Measurements from ENCODE around the gene SLC9A9.

SLC9A9 gene

DNA sequence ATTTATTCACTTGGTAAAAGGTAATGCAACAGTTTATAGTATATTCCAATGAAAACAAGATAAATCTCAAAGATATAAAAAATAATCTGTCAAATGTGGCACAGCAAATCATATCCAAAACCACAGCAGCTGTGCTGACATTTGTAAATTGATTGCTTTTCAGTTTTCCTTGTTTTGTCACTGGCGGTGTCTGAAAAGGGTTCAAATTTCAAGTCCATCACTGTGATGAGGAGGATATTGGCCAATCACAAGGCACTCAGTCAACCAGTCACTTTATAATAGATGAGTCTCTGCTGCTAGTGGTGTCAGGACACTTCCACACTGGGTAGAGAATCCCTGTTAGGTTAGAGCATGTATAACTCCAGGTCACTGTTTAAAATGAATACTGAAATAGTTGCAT lies 154.8 kb downstream of the SLC9A9 start:
- no peak for DNase-seq (ENCODE audit: low read depth)

DNA sequence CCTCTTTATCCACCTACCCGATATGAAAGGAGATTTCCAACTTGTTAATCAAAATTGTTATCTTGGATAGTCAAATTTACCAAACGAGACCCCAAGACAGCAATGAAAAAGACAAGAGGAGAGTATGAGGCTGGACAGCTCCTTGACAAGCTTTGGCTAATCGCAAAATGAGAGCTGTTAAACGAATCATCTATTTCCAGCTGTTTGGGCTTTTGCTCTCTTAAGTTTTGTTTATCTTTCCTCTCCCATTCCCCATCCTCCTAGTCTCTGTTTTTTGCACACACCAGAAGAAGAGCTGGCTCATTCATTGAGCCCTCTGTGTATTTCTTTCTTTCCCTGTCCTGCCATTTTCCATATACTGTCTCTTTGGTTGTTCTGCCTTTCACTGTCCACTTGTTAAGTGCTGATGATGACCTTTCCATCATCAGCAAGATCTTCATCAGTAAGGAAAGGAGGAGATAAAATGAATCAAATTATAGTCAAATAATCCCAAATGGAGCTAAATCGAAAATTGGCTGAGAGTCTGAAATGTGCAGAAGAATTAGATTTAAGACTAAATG lies 161.6 kb downstream of the SLC9A9 start:
- DNase-seq (ENCODE audit: low read depth): no peak

DNA sequence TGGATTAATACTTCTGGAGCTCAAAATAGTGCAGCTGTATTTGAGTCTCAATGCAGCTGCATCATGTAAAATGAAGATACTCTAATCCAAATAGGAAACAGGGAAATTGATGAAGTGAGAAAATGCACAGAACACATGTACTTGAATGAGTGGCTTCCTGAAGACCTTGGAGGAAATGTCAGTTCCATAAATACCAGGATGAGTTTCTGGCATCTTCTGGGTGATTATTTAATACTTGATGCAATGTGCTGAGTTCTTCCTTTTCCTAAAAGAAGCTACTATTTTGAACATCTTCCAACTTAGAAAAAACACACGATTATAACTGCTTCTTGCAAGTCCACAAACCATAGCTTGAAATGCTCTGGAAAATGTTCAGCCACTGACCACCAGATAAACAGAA lies 162.8 kb downstream of the SLC9A9 start:
- no peak for DNase-seq (ENCODE audit: low read depth)

DNA sequence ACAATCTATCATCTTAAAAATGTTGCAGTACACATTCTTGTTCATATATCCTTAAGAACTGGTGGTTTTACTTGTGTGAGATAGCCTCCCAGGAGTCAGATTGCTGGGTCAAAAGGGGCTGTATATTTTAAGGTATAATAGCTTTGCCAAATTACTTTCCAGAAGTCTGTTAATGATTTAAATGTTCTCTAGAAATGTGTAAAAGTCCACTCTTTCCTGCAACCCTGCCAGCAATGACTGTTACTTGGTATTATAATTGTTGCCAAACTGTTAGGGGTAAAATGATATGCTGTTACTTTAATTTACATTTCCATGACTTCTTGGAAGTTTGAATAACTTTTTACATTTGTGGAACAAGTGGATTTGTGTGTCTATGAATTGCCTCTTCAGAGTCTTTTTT lies 170.8 kb downstream of the SLC9A9 start:
- no peak for DNase-seq (ENCODE audit: low read depth)

DNA sequence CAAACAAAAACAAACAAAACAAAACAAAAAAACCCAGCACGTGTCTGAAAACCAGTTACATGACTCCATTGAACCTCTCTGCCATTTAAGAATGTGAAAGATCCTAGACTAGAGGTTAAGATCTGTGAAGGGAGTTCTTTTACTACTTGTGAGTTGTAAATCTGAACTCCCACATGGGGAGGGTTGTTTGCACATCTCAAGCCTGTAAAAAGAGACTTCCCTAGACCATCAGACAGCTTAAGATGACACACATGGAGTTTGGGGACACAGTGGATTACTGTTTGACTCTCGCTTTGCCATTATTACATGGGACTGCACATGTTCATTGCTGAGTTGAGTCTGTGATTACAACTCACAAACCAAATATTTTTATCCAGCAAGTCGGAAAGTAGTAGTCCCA lies 171.5 kb downstream of the SLC9A9 start:
- DNase-seq (ENCODE audit: low read depth): no peak

DNA sequence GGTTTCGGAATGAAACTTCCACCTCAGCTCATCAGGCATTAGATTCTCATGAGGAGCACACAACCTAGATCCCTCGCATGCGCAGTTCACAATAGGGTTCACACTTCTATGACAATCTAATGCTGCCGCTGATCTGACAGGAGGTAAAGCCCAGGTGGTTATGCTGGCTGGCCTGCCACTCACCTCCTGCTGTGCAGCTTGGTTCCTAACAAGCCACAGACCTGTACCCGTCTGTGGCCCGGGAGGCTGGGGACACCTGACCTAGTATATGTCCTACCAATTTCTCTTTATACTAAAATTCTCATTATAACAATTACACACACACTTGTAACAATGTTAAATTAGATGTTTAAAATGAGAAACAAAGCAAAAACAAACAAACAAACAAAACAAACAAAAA lies 172.2 kb downstream of the SLC9A9 start:
- no peak for DNase-seq (ENCODE audit: low read depth)

DNA sequence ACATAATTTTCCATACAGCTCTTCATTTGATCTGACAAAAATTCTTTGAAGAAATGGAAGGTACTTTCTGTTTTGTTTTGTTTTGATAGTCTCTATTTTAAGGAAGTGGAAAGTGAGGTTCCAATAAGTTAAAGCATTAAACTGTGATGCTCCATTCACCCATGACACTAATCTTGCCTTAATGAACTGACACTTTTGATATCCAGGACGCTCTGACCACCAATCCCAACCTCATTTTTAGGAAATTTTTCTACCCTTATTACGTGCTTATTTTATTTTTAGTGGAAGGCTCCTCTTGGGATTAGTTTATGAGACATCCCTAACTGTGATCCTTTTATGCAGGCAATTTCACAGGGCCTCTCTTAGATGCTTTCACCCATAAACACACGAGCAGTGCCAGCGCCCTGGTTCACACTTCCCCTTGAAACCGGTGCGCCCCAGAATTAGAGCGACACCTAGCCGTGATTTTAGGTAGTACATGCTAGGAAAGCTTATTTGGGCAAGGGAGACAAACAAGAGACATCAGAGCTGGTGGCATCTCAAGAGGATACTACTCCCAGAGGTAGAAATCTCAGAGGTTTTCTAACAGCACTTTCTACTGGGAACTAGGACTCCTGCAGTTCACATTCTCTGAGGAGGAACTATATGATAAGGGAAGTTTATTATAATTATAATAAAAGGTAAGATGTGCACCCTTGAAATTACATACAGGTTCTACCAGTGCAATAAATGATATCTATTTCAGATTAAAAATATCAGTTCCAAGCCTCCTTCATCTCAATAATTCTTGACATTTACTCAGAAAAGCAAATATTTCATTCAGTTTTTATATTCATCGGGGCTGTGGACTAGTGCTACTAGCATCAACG lies 173.9 kb downstream of the SLC9A9 start:
- DNase-seq (ENCODE audit: low read depth): peak; percentile 53

DNA sequence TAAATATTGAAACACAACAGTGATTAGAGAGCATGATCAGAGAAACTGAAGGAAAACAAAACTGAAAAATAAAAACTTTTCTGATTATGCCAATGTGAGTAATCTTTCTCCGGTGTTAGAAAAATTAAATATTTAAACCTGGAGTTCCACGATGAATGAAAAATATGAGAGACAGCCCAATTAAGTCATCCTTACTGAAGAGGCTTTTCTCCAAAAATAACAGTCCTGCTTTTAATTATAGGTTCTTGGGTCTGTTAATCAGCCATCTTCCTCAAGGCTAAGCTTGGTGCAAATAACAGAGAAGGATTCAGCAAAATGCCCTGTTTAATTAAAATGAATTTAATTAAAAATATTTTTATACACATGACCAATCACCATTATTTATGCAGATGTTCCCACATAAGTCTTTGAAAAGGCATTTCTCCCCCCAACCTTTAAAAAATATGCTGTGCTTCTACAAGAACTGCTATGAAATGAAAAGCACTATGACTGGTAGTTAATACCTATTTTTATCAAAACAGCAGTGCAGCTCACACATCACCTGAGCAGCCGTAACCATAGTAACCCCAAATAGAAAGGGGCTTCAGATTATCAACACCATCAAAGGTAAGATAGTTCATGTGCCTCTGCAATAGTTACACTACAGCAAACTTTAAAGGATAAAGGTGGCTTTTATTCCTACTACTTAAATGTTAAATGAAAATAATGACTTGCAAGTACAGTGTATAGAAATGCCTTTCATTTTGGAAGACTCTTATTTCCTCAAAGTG lies 175.7 kb downstream of the SLC9A9 start:
- no peak for DNase-seq (ENCODE audit: low read depth)

DNA sequence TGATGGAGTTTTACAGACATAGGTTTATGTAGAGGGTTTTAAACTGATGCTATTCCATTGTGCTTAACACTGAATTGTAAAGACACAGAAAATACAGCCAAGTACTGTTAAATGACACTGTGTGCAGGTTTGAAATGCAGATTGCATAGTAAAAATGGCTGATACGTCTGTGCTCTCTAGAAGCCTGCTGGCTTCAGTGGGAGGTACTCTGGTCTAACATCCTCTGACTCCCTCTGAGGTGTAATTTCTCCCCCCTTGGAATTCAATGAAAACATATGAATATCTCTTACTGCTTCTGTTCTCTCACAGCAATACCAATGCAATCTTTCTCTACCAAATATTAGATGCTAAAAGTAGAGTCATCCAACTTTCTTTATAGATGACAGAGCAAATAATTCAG lies 176.6 kb downstream of the SLC9A9 start:
- DNase-seq (ENCODE audit: low read depth): no peak

DNA sequence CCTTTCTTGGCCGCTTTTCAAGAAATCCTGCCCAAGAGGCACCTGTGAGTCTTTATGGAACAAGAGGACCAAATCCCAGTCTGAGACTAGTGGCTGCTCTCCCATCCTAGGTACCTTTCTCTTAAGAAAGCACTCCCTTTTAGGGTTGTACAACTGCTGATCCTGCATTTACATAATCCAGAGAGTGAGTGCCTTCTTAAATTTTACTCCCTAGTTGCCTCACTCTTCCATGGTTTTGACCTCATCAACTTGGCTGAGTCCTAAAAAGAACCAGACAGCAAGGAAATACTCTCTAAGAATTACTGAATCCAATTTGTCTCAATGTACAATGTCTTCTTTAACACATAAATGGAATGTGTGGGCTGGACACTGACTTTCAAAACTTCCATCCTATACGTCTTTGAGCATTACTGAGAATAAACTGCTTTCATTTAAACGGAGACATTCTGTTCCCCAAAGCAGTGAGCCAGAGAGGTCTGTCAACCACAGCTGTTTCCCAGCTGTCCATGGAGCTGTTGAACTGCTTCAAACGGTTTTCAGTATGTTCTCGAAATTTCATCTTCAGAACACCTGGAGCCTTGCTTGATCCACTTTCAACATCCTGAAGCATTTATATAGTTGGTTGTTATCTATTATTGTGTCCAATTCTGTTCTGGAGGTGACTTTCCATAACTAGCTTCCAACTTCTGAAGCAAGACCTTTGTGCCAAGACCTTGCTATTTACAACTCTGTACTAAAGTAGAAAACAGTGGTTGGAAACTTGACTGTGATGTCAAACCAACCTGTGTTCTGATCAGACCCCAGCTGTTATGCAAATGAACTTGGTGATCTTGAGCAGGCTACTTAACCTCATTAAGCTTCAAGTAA lies 179.1 kb downstream of the SLC9A9 start:
- no peak for DNase-seq (ENCODE audit: low read depth)

DNA sequence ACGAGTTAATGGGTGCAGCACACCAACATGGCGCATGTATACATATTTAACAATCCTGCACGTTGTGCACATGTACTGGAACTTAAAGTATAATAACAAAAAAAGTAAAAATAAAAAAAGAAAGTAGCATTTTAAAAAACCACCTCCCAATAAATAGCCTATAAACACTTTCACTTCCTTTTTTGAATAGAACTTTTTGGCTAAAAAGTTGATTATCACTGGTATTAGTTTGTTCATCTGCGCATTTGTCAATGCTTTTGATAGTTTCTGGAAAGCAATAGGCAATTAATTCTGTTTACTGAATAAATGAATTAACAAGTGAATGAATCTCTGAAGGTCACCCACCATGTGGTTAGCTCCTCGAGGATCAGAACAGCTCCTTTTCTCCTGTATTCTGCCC lies 179.9 kb downstream of the SLC9A9 start:
- DNase-seq (ENCODE audit: low read depth): no peak

DNA sequence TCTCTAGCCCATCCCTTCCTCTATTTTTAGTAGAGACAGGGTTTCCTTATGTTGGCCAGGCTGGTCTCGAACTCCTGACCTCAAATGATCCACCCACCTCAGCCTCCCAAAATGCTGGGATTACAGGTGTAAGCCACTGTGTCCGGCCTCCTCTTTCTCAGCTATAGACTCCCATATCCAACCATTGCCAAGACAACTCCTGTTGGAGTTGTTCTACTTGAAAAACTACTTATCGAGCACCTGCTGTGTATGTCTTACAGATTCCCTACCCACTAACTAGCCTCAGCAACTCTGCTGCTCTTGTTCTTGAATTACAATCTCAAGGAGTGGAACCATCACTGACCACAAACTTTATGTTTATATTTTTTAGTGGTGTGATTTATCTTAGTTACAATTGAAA lies 186.6 kb downstream of the SLC9A9 start:
- DNase-seq (ENCODE audit: low read depth): no peak

DNA sequence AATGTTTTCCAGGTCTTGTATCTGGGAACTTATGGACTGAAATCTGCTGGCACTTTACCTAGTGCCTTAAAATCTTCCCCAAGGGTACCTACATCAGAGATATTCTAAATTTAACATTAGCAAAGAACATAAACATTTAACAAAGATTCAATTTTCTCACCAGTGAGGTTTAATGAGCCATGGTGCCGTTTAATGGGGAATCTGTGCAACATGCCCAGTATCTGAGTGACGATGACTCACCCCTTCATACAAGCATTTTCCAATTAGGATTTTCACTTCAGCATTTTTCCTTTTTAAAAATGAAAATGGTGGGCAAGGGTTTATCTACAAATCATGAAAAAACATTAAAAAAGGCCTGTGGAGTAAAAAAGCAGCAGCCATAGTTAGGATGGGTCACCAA lies 189.4 kb downstream of the SLC9A9 start:
- no peak for DNase-seq (ENCODE audit: low read depth)

DNA sequence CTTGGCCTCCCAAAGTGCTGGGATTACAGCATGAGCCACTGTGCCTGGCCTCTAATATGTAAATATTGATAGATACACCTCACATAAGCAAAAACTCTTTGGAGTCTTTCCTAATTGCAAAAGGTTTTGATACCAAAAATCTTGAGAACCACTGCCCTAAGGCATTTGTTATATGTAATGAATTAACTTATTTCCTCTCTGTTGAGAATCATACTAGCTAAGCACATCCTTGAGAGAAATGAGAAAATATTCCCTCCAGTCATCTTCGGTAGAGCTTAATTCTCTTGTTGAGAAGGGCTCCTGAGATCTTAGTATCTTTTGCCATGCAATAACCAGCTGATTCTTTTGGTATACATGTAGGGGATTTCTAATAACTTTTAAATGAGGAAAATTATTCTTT lies 190.2 kb downstream of the SLC9A9 start:
- DNase-seq (ENCODE audit: low read depth): no peak

DNA sequence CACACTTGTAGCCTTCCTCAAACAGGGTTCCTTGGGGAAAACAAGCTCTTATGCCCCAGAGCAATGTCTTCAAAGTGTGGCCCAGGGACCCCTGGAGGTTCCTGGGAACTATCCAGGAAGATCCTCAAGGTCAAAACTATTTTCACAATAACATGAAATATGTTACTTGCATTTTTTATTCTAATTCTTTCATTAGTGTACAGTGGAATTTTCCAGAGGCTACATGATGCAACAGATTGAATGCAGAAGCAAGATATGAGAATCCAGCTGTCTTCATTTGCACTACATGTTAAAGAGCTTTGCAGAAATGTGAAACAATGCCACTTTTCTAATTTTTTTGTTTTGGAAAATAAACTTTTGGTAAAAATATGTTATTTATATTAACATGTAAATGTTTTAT lies 190.9 kb downstream of the SLC9A9 start:
- DNase-seq (ENCODE audit: low read depth): no peak

DNA sequence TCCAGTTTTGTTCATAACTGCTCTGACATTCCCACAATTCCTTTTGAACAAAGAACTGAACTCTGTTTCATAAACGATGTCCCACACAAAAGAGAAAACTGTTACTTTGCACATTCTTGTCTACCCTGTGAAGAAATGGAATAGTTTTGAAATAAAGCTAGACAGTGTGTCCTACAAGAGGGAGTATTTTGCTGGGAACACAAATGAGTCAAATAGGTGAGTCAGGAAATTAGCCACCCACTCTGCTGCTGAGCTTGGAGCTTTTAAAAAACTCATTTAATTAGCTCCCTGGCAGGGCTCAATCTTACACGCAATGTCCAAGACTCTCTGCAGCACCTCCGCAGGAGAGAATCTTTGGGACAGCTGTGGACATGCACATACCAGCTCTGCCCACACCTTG lies 193.4 kb downstream of the SLC9A9 start:
- DNase-seq (ENCODE audit: low read depth): no peak

DNA sequence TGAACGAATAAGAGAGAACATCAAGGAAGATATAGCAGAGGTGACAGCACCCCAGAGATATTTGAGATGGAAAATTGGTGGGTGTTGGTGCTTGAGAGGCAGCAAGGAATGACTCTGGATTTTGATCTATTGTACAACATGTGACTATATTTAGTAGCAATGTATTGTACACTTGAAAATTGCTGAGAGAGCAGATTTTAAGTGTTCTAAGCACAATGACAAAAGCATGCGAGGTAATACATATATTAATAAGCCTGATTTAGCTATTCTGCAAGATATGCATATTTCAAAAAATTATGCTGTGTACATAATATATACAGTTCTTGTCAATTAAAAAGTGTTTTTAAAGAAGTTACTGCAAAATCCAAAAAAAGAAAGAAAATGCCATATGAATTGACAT lies 194.3 kb downstream of the SLC9A9 start:
- no peak for DNase-seq (ENCODE audit: low read depth)

DNA sequence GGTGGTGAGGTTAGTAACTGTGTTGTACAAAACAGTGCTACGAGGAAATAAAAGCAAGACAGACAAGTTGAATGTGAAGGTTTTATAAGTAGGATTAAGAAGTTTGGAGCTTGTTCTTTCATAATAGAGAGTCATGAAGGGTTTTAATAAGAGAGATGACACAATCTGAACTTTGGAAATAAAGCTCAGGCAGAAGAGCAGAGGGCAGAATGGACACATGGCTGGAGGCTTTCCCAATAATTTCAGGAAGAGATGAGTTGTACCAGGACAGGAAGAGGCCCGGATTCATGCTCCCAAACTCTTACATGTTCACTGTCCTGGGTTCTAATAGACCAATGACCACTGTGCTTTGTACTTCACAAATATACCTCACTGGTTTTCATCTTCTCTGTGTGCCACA lies 194.8 kb downstream of the SLC9A9 start:
- no peak for DNase-seq (ENCODE audit: low read depth)

DNA sequence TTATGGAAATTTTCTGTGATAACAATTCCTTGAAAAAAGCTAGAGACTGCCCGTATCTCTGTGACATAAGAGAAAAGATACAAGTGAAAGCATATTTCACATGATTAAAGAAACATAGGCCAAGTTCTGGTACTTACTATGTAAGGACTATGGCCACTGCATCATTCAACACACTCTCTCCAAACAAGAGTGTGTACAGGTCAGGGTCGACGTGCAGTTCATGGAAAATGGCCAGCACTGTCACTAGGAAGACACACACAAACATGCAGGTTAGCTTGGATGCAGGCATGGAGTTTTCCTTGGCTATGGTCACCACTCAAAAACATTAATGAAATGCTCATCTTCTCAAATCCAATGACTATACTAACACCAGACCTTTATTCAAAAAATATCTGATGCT lies 196.2 kb downstream of the SLC9A9 start:
- no peak for DNase-seq (ENCODE audit: low read depth)

DNA sequence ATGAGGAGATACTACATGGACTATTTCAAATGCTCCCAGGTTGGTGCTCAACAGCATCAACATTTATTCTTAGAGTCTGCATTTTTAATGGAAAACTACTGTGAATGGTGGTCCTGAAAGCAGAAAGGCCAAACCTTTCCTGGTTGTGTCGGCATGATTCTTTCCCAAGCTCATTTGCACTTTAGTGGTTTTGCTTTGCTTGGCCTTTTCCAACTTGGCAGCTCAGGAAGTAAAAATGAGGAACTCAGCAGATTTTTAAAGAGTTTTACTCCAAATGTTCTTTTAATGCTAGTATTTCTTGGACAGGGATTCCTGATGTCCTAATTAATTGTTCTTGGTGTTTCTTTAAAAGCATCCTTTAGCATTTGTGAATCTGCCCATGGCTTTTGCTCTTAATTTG lies 197.4 kb downstream of the SLC9A9 start:
- DNase-seq (ENCODE audit: low read depth): peak; percentile 28

DNA sequence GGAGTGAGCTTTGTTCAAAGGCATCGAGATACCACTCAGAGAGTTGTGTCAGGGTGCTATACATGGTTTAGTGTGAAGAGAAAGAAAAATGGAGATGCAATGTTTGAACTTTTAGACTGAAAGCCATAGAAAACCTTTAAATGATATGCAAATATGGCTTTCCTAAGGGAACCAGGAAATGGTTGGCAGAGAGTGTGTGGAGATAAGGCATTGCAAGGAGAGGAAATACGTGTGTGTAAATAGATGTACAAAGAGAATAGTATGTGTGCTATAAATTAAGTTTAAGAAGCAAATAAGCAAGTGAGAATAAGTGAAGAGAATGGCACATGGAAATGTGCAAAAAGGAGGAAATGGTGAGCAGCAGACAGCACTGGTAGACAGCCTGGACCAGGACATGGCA lies 198.1 kb downstream of the SLC9A9 start:
- no peak for DNase-seq (ENCODE audit: low read depth)

DNA sequence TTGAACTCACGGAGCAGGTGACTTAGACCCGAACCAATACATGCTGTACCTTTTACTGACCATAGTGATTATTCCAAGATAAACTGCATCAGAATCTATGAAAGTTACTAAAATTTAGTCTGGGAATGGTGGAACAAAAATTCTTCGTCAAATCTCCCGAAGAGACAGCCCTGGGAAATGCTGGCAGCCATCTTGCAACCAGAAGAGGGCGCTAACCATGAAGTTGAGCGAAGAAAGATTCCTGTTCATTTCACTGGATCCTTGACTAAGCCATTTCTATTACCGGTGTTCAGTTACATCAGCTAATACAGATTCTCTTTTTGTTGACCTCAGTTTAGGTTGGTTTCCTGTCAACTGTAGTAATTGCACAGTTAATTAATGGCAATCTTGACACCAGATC lies 199.6 kb downstream of the SLC9A9 start:
- DNase-seq (ENCODE audit: low read depth): no peak
